Measurements from ENCODE around the gene ECHS1.

DNA sequence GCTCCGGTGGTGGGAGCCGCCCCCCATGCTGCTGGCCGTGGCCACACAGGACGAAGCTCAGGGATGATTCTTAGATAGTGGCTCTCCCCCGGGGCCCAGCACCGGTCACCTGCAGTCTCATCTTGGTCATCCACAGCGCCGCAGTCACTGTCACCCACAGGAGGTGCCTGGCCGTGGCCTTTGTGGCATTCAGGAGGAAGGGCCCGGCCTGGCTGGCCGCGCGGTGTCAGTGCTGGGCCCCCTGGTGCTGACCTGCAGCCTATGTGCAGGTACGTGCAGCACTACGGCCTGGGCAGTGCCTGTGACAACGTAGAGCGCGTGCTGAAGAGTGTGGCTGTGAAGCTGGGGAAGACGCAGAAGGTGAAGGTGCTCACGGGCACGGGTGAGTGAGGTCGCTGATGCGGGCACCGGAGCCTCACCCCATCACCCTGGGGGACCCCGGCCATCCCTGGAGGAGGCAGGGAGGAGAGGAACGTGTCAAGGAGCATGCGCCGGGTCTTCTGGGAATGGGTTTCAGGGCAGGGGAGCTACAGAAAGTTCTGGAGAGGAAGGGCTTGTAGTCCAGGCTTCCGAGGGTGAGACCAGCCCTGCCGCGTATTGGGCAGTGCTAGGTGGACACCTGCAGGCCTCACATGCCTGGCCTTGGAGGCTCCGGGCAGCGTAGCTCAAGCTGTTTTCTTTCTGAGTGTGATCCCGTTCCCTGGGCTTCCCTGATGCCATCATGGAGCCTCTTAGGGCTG lies 46.2 kb upstream of the ECHS1 start:
- TF ChIP-seq, protein P1, sequence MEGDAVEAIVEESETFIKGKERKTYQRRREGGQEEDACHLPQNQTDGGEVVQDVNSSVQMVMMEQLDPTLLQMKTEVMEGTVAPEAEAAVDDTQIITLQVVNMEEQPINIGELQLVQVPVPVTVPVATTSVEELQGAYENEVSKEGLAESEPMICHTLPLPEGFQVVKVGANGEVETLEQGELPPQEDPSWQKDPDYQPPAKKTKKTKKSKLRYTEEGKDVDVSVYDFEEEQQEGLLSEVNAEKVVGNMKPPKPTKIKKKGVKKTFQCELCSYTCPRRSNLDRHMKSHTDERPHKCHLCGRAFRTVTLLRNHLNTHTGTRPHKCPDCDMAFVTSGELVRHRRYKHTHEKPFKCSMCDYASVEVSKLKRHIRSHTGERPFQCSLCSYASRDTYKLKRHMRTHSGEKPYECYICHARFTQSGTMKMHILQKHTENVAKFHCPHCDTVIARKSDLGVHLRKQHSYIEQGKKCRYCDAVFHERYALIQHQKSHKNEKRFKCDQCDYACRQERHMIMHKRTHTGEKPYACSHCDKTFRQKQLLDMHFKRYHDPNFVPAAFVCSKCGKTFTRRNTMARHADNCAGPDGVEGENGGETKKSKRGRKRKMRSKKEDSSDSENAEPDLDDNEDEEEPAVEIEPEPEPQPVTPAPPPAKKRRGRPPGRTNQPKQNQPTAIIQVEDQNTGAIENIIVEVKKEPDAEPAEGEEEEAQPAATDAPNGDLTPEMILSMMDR (IDR thresholded peaks at IDR 0.05; ENCODE audit: low read length) = no peak
- no peak for TF ChIP-seq EZH2 (IDR thresholded peaks at IDR 0.05; ENCODE audit: borderline replicate concordance, low read length)
